HEK293T (cell line): ENCODE data around the gene UVRAG.

Source experiments
- CTCF ChIA-PET: fragments of 350-600 bp; formaldehyde crosslinking; extraction: SDS; loops from one replicate; lab custom pipeline; 2021; ENCODE audit warnings: antibody characterized with exemption, inconsistent platforms; lab: Yijun Ruan, JAX
- POLR2A ChIA-PET: fragments of 350-600 bp; formaldehyde crosslinking; extraction: SDS; loops from one replicate; lab custom pipeline; 2020; ENCODE audit warnings: antibody characterized with exemption, inconsistent platforms; lab: Yijun Ruan, JAX
- DNase-seq: peaks from one replicate; pipeline ENCODE4 v3.0.0; 2012; ENCODE audit warnings: mixed read lengths; ENCODE audit errors: extremely low spot score
- ARNT ChIP-seq: fragments of 450-650 bp; IDR thresholded peaks from 2 replicates; pipeline ENCODE4 v1.6.1; 2017; ENCODE audit warnings: mild to moderate bottlenecking
- BHLHE40 ChIP-seq: fragments of 450-650 bp; IDR thresholded peaks from 2 replicates; pipeline ENCODE4 v1.6.1; 2016; ENCODE audit warnings: mild to moderate bottlenecking, moderate library complexity, borderline replicate concordance
- CTBP1 ChIP-seq: fragments of 450-650 bp; IDR thresholded peaks from 2 replicates; pipeline ENCODE4 v1.6.1; 2016; ENCODE audit warnings: borderline replicate concordance
- ELF4 ChIP-seq: fragments of 450-650 bp; IDR thresholded peaks from 2 replicates; pipeline ENCODE4 v1.6.1; 2017; ENCODE audit warnings: antibody characterized with exemption
- FOXA1 ChIP-seq: fragments of 450-650 bp; IDR thresholded peaks from 2 replicates; pipeline ENCODE4 v1.6.1; 2016; ENCODE audit warnings: mild to moderate bottlenecking
- FOXK2 ChIP-seq: fragments of 450-650 bp; IDR thresholded peaks from 2 replicates; pipeline ENCODE4 v1.6.1; 2016; ENCODE audit warnings: mild to moderate bottlenecking
- FOXM1 ChIP-seq: fragments of 450-650 bp; IDR thresholded peaks from 2 replicates; pipeline ENCODE4 v1.6.1; 2017; ENCODE audit warnings: mild to moderate bottlenecking, borderline replicate concordance
- HDGF ChIP-seq: fragments of 450-650 bp; IDR thresholded peaks from 2 replicates; pipeline ENCODE4 v1.6.1; 2017; ENCODE audit warnings: antibody characterized with exemption, borderline replicate concordance
- L3MBTL2 ChIP-seq: fragments of 450-650 bp; conservative IDR thresholded peaks from 2 replicates; pipeline ENCODE4 v1.6.1; 2016; ENCODE audit warnings: mild to moderate bottlenecking
- LEF1 ChIP-seq: fragments of 450-650 bp; IDR thresholded peaks from 2 replicates; pipeline ENCODE4 v1.6.1; 2017; ENCODE audit warnings: mild to moderate bottlenecking, borderline replicate concordance
- NFRKB ChIP-seq: fragments of 450-650 bp; IDR thresholded peaks from 2 replicates; pipeline ENCODE4 v1.6.1; 2016; ENCODE audit warnings: mild to moderate bottlenecking, moderate library complexity
- PKNOX1 ChIP-seq: fragments of 450-650 bp; IDR thresholded peaks from 2 replicates; pipeline ENCODE4 v1.6.1; 2016
- SP1 ChIP-seq: fragments of 450-650 bp; IDR thresholded peaks from 2 replicates; pipeline ENCODE4 v1.6.1; 2017
- SUZ12 ChIP-seq: fragments of 450-650 bp; IDR thresholded peaks from 2 replicates; pipeline ENCODE4 v1.6.1; 2016; ENCODE audit warnings: mild to moderate bottlenecking
- TARDBP ChIP-seq: fragments of 450-650 bp; IDR thresholded peaks from 2 replicates; pipeline ENCODE4 v1.6.1; 2016
- ZNF384 ChIP-seq: fragments of 450-650 bp; IDR thresholded peaks from 2 replicates; pipeline ENCODE4 v1.6.1; 2016

UVRAG gene

GRCh38 chr11:76030968-76031590 is 216.1 kb downstream of the UVRAG start:
- CTCF ChIA-PET: no interaction called here
- POLR2A ChIA-PET: no interaction called here
- DNase-seq: no peak

GRCh38 chr11:76033699-76034098 is 218.7 kb downstream of the UVRAG start:
- no peak for DNase-seq
- POLR2A ChIA-PET: no interaction called here
- CTCF ChIA-PET: interaction anchor here (0.6 kb wide), 1 partner anchor 21 kb away, joined by 3 read pairs; no protein-coding TSS in a partner anchor
- no peak for TF ChIP-seq NFRKB
- TF ChIP-seq BHLHE40: no peak
- no peak for TF ChIP-seq FOXM1
- TF ChIP-seq LEF1: no peak
- TF ChIP-seq FOXA1: no peak
- no peak for TF ChIP-seq ARNT
- TF ChIP-seq CTBP1: no peak
- TF ChIP-seq HDGF: no peak
- TF ChIP-seq SP1: no peak
- TF ChIP-seq PKNOX1: no peak
- no peak for TF ChIP-seq L3MBTL2
- no peak for TF ChIP-seq FOXK2
- TF ChIP-seq SUZ12: no peak
- TF ChIP-seq TARDBP: no peak
- TF ChIP-seq ELF4: no peak

More at GRCh38 chr11:76030968-76031590, 216.1 kb downstream of the UVRAG start:
- no peak for TF ChIP-seq SP1
- no peak for TF ChIP-seq FOXM1
- no peak for TF ChIP-seq FOXK2
- TF ChIP-seq L3MBTL2: no peak
- no peak for TF ChIP-seq ARNT
- TF ChIP-seq HDGF: no peak
- TF ChIP-seq TARDBP: no peak
- TF ChIP-seq FOXA1: no peak
- TF ChIP-seq NFRKB: no peak
- TF ChIP-seq SUZ12: no peak
- TF ChIP-seq BHLHE40: no peak
- no peak for TF ChIP-seq ZNF384
- no peak for TF ChIP-seq ELF4
- TF ChIP-seq LEF1: no peak
- no peak for TF ChIP-seq CTBP1
- TF ChIP-seq PKNOX1: no peak

- ChIA-PET POLR2A (no interaction called here), CTCF (no interaction called here)
- DNase-seq: no peak
- TF ChIP-seq L3MBTL2: no peak
- no peak for TF ChIP-seq CTBP1
- TF ChIP-seq ARNT: no peak
- no peak for TF ChIP-seq ZNF384
- TF ChIP-seq NFRKB: no peak
- no peak for TF ChIP-seq FOXK2
- no peak for TF ChIP-seq FOXM1
- no peak for TF ChIP-seq ELF4
- TF ChIP-seq SUZ12: no peak
- no peak for TF ChIP-seq BHLHE40
- no peak for TF ChIP-seq TARDBP
These were observed 220.0 kb downstream of the UVRAG start for GRCh38 chr11:76035020-76035419.

GRCh38 chr11:76038608-76039007 is 223.6 kb downstream of the UVRAG start:
- TF ChIP-seq ELF4: no peak
- TF ChIP-seq ARNT: no peak
- no peak for TF ChIP-seq ZNF384
- no peak for TF ChIP-seq L3MBTL2
- TF ChIP-seq CTBP1: no peak
- no peak for TF ChIP-seq PKNOX1
- no peak for TF ChIP-seq HDGF
- TF ChIP-seq TARDBP: no peak
- TF ChIP-seq FOXK2: no peak
- no peak for TF ChIP-seq FOXA1
- TF ChIP-seq FOXM1: no peak
- TF ChIP-seq NFRKB: no peak
- no peak for TF ChIP-seq LEF1
- TF ChIP-seq SP1: no peak
- TF ChIP-seq SUZ12: no peak
- no peak for TF ChIP-seq BHLHE40
- no peak for DNase-seq
- CTCF ChIA-PET: no interaction called here
- POLR2A ChIA-PET: no interaction called here

- TF ChIP-seq SP1: no peak
- TF ChIP-seq HDGF: no peak
- TF ChIP-seq TARDBP: no peak
- TF ChIP-seq LEF1: no peak
- TF ChIP-seq ELF4: no peak
- TF ChIP-seq FOXM1: no peak
- TF ChIP-seq BHLHE40: no peak
- TF ChIP-seq L3MBTL2: no peak
- no peak for TF ChIP-seq ZNF384
- no peak for TF ChIP-seq FOXA1
- no peak for TF ChIP-seq SUZ12
- no peak for TF ChIP-seq CTBP1
- no peak for TF ChIP-seq ARNT
- no peak for TF ChIP-seq NFRKB
- ChIA-PET CTCF (no interaction called here), POLR2A (no interaction called here)
- DNase-seq: no peak
These were observed 226.2 kb downstream of the UVRAG start for GRCh38 chr11:76041208-76041607.
